Measurements from ENCODE around the gene MUC5AC.

DNA sequence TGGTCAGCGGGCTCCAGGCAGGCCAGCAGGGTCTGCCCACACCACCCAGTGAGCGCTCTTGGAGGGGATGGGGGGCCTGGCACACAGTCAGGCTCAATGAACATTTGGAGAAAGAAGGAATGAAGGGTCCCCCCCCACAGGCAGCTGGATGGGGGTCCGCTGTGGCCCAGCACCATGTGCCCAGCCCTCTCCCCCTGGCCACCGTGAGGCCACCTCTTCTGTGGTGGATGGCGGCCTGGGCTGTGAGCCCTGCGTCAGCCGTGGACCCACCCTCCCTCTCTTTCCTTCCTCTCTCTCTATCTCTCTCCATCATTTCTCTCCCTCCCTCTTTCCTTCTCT, 35.1 kb upstream of the MUC5AC start:
- TF ChIP-seq, protein P1, sequence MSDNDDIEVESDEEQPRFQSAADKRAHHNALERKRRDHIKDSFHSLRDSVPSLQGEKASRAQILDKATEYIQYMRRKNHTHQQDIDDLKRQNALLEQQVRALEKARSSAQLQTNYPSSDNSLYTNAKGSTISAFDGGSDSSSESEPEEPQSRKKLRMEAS (CRISPR knock-in tag; IDR thresholded peaks at IDR 0.05) = no peak
- TF ChIP-seq ZNF396 (CRISPR knock-in tag; IDR thresholded peaks at IDR 0.05; ENCODE audit: borderline replicate concordance) (no peak), SMAD3 (CRISPR knock-in tag; IDR thresholded peaks at IDR 0.05; ENCODE audit: borderline replicate concordance) (no peak), NR1H2 (CRISPR knock-in tag; IDR thresholded peaks at IDR 0.05) (no peak), TP53 (CRISPR knock-in tag; IDR thresholded peaks at IDR 0.05) (no peak), CREB1 (CRISPR knock-in tag; IDR thresholded peaks at IDR 0.05) (no peak)
- TF ChIP-seq, protein P2, sequence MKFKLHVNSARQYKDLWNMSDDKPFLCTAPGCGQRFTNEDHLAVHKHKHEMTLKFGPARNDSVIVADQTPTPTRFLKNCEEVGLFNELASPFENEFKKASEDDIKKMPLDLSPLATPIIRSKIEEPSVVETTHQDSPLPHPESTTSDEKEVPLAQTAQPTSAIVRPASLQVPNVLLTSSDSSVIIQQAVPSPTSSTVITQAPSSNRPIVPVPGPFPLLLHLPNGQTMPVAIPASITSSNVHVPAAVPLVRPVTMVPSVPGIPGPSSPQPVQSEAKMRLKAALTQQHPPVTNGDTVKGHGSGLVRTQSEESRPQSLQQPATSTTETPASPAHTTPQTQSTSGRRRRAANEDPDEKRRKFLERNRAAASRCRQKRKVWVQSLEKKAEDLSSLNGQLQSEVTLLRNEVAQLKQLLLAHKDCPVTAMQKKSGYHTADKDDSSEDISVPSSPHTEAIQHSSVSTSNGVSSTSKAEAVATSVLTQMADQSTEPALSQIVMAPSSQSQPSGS (CRISPR knock-in tag; IDR thresholded peaks at IDR 0.05; ENCODE audit: borderline replicate concordance, low read depth) = no peak
- TF ChIP-seq, protein P3, sequence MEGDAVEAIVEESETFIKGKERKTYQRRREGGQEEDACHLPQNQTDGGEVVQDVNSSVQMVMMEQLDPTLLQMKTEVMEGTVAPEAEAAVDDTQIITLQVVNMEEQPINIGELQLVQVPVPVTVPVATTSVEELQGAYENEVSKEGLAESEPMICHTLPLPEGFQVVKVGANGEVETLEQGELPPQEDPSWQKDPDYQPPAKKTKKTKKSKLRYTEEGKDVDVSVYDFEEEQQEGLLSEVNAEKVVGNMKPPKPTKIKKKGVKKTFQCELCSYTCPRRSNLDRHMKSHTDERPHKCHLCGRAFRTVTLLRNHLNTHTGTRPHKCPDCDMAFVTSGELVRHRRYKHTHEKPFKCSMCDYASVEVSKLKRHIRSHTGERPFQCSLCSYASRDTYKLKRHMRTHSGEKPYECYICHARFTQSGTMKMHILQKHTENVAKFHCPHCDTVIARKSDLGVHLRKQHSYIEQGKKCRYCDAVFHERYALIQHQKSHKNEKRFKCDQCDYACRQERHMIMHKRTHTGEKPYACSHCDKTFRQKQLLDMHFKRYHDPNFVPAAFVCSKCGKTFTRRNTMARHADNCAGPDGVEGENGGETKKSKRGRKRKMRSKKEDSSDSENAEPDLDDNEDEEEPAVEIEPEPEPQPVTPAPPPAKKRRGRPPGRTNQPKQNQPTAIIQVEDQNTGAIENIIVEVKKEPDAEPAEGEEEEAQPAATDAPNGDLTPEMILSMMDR (IDR thresholded peaks at IDR 0.05) = no peak
- TF ChIP-seq, protein P4, sequence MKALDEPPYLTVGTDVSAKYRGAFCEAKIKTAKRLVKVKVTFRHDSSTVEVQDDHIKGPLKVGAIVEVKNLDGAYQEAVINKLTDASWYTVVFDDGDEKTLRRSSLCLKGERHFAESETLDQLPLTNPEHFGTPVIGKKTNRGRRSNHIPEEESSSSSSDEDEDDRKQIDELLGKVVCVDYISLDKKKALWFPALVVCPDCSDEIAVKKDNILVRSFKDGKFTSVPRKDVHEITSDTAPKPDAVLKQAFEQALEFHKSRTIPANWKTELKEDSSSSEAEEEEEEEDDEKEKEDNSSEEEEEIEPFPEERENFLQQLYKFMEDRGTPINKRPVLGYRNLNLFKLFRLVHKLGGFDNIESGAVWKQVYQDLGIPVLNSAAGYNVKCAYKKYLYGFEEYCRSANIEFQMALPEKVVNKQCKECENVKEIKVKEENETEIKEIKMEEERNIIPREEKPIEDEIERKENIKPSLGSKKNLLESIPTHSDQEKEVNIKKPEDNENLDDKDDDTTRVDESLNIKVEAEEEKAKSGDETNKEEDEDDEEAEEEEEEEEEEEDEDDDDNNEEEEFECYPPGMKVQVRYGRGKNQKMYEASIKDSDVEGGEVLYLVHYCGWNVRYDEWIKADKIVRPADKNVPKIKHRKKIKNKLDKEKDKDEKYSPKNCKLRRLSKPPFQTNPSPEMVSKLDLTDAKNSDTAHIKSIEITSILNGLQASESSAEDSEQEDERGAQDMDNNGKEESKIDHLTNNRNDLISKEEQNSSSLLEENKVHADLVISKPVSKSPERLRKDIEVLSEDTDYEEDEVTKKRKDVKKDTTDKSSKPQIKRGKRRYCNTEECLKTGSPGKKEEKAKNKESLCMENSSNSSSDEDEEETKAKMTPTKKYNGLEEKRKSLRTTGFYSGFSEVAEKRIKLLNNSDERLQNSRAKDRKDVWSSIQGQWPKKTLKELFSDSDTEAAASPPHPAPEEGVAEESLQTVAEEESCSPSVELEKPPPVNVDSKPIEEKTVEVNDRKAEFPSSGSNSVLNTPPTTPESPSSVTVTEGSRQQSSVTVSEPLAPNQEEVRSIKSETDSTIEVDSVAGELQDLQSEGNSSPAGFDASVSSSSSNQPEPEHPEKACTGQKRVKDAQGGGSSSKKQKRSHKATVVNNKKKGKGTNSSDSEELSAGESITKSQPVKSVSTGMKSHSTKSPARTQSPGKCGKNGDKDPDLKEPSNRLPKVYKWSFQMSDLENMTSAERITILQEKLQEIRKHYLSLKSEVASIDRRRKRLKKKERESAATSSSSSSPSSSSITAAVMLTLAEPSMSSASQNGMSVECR (CRISPR knock-in tag; IDR thresholded peaks at IDR 0.05; ENCODE audit: borderline replicate concordance) = no peak
- TF ChIP-seq, protein P5, sequence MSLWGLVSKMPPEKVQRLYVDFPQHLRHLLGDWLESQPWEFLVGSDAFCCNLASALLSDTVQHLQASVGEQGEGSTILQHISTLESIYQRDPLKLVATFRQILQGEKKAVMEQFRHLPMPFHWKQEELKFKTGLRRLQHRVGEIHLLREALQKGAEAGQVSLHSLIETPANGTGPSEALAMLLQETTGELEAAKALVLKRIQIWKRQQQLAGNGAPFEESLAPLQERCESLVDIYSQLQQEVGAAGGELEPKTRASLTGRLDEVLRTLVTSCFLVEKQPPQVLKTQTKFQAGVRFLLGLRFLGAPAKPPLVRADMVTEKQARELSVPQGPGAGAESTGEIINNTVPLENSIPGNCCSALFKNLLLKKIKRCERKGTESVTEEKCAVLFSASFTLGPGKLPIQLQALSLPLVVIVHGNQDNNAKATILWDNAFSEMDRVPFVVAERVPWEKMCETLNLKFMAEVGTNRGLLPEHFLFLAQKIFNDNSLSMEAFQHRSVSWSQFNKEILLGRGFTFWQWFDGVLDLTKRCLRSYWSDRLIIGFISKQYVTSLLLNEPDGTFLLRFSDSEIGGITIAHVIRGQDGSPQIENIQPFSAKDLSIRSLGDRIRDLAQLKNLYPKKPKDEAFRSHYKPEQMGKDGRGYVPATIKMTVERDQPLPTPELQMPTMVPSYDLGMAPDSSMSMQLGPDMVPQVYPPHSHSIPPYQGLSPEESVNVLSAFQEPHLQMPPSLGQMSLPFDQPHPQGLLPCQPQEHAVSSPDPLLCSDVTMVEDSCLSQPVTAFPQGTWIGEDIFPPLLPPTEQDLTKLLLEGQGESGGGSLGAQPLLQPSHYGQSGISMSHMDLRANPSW (CRISPR knock-in tag; conservative IDR thresholded peaks at IDR 0.05; ENCODE audit: low read depth) = no peak
